ENCODE measurements around the gene HSPA6.

DNA sequence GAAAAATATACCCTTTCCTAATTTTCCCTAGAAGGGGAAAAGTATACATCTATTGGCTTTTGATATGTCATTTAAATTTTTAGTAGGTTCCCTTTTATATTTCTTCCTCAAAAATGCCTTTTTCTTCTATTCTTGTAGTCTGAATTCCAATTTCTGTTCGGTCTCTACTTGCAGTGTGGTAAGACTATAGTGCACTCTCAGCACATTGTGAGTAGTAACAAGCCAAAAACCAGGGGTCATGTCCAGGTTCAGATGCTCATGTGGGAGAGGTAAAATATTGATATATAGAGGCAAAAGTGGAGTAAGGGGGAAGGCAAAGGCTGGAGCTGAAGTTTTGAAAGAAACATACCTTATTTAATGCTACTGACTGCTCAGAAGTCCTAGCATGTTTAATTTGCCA, 23.1 kb upstream of the HSPA6 start:
- TF ChIP-seq, protein P1, sequence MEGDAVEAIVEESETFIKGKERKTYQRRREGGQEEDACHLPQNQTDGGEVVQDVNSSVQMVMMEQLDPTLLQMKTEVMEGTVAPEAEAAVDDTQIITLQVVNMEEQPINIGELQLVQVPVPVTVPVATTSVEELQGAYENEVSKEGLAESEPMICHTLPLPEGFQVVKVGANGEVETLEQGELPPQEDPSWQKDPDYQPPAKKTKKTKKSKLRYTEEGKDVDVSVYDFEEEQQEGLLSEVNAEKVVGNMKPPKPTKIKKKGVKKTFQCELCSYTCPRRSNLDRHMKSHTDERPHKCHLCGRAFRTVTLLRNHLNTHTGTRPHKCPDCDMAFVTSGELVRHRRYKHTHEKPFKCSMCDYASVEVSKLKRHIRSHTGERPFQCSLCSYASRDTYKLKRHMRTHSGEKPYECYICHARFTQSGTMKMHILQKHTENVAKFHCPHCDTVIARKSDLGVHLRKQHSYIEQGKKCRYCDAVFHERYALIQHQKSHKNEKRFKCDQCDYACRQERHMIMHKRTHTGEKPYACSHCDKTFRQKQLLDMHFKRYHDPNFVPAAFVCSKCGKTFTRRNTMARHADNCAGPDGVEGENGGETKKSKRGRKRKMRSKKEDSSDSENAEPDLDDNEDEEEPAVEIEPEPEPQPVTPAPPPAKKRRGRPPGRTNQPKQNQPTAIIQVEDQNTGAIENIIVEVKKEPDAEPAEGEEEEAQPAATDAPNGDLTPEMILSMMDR (IDR thresholded peaks at IDR 0.05; ENCODE audit: insufficient read depth, low read depth, low read length) = no peak
- no peak for TF ChIP-seq EZH2 (IDR thresholded peaks at IDR 0.05; ENCODE audit: insufficient read depth, low read length)

All from astrocyte (in vitro differentiated cells and primary cell).